ENCODE results near the gene MINK1. TPM values are rescaled to one million over a fixed set of nuclear protein-coding genes. Genes with fewer than 3 reads are reported as not detected.
A peak's percentile ranks its signal among the peaks of the same experiment; 100 is the strongest.

Gene MINK1
- total and polyA plus RNA-seq, 2 of the 13 experiments (the other 11 are each of a cell fraction or from before 2014, with no cell fraction given): 17.2 to 63.9 TPM

DNA sequence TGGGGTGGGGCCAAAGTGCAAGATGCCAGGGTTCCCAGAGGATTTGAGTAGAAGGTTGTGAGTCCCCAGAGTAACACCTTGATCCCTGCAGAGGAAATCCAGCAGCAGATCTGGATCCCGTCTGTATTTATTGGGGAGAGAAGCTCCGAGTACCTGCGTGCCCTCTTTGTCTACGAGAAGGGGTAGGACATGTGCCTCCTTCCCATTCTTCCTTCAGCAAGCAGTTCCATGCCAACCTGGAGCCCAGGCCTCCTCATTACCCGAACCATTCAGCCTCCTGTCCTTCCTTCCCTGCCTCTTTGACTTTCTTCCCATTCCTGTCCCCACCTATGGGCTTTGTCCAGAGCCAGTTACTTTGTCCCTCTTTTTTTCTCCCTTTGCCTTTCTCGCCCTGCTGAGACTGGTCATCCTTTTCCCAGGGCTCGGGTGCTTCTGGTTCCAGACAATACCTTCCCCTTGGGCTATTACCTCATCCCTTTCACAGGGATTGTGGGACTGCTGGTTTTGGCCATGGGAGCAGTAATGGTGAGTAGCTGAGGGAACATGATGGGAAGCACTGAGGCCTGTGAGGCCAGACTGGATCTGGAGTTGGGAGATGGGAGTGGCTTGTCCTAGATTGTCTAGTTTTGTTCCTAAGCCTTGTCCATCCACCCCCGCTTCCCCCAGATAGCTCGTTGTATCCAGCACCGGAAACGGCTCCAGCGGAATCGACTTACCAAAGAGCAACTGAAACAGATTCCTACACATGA lies 109.8 kb downstream of the MINK1 start (continued):
- TF ChIP-seq ZNF782 (CRISPR knock-in tag; IDR thresholded peaks at IDR 0.05; ENCODE audit: borderline replicate concordance): no peak
- TF ChIP-seq, protein P1, sequence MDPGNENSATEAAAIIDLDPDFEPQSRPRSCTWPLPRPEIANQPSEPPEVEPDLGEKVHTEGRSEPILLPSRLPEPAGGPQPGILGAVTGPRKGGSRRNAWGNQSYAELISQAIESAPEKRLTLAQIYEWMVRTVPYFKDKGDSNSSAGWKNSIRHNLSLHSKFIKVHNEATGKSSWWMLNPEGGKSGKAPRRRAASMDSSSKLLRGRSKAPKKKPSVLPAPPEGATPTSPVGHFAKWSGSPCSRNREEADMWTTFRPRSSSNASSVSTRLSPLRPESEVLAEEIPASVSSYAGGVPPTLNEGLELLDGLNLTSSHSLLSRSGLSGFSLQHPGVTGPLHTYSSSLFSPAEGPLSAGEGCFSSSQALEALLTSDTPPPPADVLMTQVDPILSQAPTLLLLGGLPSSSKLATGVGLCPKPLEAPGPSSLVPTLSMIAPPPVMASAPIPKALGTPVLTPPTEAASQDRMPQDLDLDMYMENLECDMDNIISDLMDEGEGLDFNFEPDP (CRISPR knock-in tag; conservative IDR thresholded peaks at IDR 0.05): 0 out of 2 replicates have a peak, but pooled peaks have one; percentile 17
- no peak for TF ChIP-seq SOX6 (IDR thresholded peaks at IDR 0.05)
- TF ChIP-seq SOX6 (CRISPR knock-in tag; IDR thresholded peaks at IDR 0.05): no peak
- TF ChIP-seq ZNF329 (CRISPR knock-in tag; IDR thresholded peaks at IDR 0.05; ENCODE audit: low read depth): no peak
- TF ChIP-seq ZNF891 (CRISPR knock-in tag; IDR thresholded peaks at IDR 0.05): no peak

DNA sequence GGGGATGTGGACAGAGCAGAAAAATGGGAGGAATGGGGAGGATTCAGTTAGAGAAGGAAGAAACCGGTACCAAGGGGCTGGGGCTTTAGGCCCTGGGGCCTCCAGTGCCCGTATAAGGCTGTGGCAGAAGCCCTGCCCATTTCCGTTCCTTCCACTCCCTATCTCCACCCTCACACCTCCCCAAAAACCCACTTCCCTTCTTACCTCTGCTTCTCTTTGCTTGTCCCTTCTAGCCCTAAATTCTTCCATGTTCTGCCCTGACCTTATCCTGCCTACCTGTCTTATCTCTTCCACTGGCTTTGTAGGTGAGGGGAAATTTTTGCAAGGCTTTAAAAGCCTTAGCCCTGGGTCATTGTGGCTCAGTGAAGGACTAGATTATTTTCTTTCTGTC lies 111.0 kb downstream of the MINK1 start:
- no peak overlapping the region for H2AFZ ChIP-seq (ENCODE audit: low read length)
- H3K79me2 ChIP-seq (ENCODE audit: insufficient read depth, low read length): peaks cover 63% of the 10 kb centered on the region
- in situ Hi-C loops (cut with HindIII; ENCODE audit: extremely low pct_ligation_motif_present, low pct_unique_long_range_greater_than_20kb) (no loop called here), intact Hi-C loops (cut with micrococcal nuclease; ENCODE audit: unreplicated experiment) (no loop called here)
- H3K4me2 ChIP-seq (ENCODE audit: low read depth, low read length): no peak overlapping the region
- POLR2A ChIA-PET: interaction anchor here (1.6 to 10.0 kb wide), 2 partner anchors 23 to 24 kb away, joined by 6 to 273 read pairs; partner anchors contain the start of gene SPAG7
- H3K9me3 ChIP-seq (ENCODE audit: low read length): no peaks in the 10 kb centered on the region
- no TSS peak for BruUV-seq (replicated peaks)
- CTCF ChIA-PET (ENCODE audit: low intra/inter-chr PET ratio, low total read pairs): no interaction called here
- peaks cover 38% of the 10 kb centered on the region for H3K4me1 ChIP-seq (ENCODE audit: insufficient read depth, low read length)
- FAIRE-seq: no peak
- H3K27ac ChIP-seq (ENCODE audit: extremely low read length, insufficient read depth, low read length): peak overlapping the region; percentile 38
- peaks cover 33% of the 10 kb centered on the region for H4K20me1 ChIP-seq (ENCODE audit: insufficient read depth, low read length)
- no peaks in the 10 kb centered on the region; a peak in 1 of 5 replicates for H3K27me3 ChIP-seq (ENCODE audit: control insufficient read depth in 1 of 2, insufficient read depth in 2 of 2, low read length in 2 of 2)
- no peak overlapping the region for H3K9ac ChIP-seq (ENCODE audit: insufficient read depth, low read depth, low read length)
- WGBS (ENCODE audit: low lambda C conversion rate): 89% methylated on average over 3 of the region's 3 CpGs
- peaks cover 18 to 37% of the 10 kb centered on the region in 2 experiments for H3K36me3 ChIP-seq (replicated peaks in 1 of 2; ENCODE audit: control insufficient read depth in 1 of 2, insufficient read depth in 2 of 2, low read length in 2 of 2)
- no peak for ATAC-seq
- H3K4me3 ChIP-seq (replicated peaks in 1 of 3; ENCODE audit: insufficient read depth in 1 of 3, low read depth in 2 of 3, low read length in 3 of 3): no peak overlapping the region
- DNase-seq (ENCODE audit: low spot score): no peak
- TF ChIP-seq TCF7 (IDR thresholded peaks at IDR 0.05; ENCODE audit: low read depth) (no peak), ZNF879 (CRISPR knock-in tag; IDR thresholded peaks at IDR 0.05) (no peak), HNRNPK (IDR thresholded peaks at IDR 0.05; ENCODE audit: low read depth, low read length, poor library complexity, severe bottlenecking) (peak; percentile 76), HNRNPLL (IDR thresholded peaks at IDR 0.05; ENCODE audit: low read depth, low read length, poor library complexity, severe bottlenecking) (no peak)
- TF ChIP-seq, protein P2, sequence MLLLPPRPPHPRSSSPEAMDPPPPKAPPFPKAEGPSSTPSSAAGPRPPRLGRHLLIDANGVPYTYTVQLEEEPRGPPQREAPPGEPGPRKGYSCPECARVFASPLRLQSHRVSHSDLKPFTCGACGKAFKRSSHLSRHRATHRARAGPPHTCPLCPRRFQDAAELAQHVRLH (CRISPR knock-in tag; IDR thresholded peaks at IDR 0.05; ENCODE audit: borderline replicate concordance, low read depth): no peak
- TF ChIP-seq, protein P3, sequence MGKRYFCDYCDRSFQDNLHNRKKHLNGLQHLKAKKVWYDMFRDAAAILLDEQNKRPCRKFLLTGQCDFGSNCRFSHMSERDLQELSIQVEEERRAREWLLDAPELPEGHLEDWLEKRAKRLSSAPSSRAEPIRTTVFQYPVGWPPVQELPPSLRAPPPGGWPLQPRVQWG (CRISPR knock-in tag; IDR thresholded peaks at IDR 0.05; ENCODE audit: borderline replicate concordance, low read depth): no peak
- TF ChIP-seq, protein P4, sequence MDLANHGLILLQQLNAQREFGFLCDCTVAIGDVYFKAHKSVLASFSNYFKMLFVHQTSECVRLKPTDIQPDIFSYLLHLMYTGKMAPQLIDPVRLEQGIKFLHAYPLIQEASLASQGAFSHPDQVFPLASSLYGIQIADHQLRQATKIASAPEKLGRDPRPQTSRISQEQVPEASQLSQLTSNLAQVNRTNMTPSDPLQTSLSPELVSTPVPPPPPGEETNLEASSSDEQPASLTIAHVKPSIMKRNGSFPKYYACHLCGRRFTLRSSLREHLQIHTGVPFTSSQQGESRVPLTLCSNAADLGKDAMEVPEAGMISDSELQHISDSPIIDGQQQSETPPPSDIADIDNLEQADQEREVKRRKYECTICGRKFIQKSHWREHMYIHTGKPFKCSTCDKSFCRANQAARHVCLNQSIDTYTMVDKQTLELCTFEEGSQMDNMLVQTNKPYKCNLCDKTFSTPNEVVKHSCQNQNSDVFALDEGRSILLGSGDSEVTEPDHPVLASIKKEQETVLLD (CRISPR knock-in tag; IDR thresholded peaks at IDR 0.05; ENCODE audit: low read depth): no peak
- TF ChIP-seq, protein P5, sequence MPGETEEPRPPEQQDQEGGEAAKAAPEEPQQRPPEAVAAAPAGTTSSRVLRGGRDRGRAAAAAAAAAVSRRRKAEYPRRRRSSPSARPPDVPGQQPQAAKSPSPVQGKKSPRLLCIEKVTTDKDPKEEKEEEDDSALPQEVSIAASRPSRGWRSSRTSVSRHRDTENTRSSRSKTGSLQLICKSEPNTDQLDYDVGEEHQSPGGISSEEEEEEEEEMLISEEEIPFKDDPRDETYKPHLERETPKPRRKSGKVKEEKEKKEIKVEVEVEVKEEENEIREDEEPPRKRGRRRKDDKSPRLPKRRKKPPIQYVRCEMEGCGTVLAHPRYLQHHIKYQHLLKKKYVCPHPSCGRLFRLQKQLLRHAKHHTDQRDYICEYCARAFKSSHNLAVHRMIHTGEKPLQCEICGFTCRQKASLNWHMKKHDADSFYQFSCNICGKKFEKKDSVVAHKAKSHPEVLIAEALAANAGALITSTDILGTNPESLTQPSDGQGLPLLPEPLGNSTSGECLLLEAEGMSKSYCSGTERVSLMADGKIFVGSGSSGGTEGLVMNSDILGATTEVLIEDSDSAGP (CRISPR knock-in tag; IDR thresholded peaks at IDR 0.05; ENCODE audit: borderline replicate concordance): no peak
